WI38 (cell line): ENCODE data around the gene RABAC1.
"Not testable (repeated sequence)": the region's sequence is repeated elsewhere in the genome, so short reads cannot be mapped to it uniquely, and the experiment has no call there.

Source experiments
- H3K4me3 ChIP-seq: 2 replicates; pipeline ENCODE4 v1.5.1; 2011; ENCODE audit warnings: low read depth, mild to moderate bottlenecking, control low read depth, low read length
- TF ChIP-seq, protein P1 (sequence below): IDR thresholded peaks from 2 replicates; pipeline ENCODE4 v1.5.1; 2012; ENCODE audit warnings: low read depth, mild to moderate bottlenecking, control low read depth, low read length

RABAC1 gene

DNA sequence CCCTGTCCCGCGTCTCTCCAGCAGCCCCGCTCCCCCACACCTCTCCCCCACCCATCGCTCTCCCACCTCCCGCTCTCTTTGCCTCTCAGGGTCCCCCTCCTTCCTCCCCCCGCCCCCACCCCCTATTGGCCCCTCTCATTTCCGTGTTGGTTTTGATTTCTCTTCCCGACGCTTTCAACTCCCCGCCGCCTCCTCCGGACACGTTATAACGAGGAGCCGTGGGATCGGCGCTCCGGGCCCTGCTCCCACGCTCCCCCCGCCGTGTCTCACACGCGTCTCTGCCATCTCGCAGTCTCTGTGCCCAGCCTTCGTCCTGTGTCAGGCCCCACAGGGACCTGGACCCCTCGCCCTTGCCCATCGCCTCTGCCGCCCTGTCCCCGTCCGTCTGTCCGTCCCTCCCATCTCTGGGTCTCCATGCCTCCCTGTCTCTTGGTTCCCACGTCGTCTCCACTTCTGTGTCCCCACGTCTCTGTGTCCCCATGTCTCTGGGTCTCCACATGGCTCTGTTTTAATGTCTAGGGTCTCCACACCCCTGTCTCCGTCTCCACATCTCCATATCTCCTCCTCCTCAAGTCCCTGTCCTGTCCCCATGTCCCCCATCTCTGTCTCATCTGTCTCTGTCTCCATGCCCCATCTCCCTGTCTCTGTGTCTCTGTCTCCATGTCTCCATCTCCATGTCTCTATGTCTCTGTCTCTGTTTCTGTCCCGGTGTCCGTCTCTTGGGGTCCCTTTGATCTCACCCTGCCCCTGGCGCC is 43.9 kb downstream of the RABAC1 start:
- H3K4me3 ChIP-seq: no peak overlapping the region
- TF ChIP-seq, protein P1, sequence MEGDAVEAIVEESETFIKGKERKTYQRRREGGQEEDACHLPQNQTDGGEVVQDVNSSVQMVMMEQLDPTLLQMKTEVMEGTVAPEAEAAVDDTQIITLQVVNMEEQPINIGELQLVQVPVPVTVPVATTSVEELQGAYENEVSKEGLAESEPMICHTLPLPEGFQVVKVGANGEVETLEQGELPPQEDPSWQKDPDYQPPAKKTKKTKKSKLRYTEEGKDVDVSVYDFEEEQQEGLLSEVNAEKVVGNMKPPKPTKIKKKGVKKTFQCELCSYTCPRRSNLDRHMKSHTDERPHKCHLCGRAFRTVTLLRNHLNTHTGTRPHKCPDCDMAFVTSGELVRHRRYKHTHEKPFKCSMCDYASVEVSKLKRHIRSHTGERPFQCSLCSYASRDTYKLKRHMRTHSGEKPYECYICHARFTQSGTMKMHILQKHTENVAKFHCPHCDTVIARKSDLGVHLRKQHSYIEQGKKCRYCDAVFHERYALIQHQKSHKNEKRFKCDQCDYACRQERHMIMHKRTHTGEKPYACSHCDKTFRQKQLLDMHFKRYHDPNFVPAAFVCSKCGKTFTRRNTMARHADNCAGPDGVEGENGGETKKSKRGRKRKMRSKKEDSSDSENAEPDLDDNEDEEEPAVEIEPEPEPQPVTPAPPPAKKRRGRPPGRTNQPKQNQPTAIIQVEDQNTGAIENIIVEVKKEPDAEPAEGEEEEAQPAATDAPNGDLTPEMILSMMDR: no peak

DNA sequence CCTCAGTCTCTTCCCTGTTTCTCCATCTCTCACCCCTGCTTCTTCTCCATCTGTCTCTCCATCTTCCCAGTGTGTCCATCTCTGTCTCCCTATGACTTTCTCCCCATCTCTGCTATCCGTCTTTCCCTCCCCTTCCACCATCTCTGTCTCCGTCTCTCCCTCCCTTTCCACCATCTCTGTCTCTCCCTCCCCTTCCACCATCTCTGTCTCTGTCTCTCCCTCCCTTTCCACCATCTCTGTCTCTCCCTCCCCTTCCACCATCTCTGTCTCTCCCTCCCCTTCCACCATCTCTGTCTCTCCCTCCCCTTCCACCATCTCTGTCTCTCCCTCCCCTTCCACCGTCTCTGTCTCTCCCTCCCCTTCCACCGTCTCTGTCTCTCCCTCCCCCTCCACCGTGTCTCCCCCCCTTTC is 44.7 kb downstream of the RABAC1 start:
- not testable (repeated sequence) for H3K4me3 ChIP-seq

DNA sequence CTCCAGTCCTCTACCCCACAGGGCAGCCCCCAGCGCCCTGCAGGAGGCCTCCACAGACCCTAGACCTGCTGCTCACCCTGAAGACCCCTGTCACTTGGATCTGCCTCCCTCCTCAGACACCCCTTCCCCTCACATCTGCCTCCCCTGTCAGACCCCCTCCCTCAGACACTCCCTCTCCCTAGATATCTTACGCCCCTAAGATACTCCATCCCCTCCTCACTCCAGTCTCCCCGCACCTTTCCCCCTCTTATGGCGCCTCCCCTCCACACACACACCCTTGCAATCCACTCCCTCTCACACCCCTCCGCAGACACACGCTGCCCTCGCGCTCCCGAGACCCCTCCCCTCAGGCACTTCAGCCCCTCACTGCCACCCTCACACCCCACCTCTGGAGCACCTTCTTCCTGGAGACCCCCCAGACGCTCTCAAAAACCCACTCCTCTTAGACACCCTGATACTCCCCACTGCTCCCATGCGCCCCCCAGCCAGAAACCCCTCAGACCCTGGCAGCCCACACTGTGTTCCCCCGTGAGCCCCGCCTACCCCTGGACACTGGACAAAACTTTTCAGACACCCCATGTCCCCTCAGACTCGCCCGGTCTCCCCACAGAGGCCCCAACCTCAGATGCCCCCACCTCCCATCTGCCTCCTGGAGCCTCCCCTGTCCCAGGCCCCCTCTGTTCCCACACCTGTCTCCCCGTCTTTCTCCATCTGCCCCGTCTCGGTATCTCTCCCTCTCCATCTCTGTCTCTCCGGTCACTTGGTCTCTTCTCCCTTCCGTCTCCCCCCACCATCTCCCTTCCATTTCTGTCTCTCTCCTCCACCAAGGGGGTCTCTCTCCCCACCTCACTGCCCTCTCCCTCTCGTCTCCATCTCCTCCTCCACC is 45.3 kb downstream of the RABAC1 start:
- TF ChIP-seq, protein P1: no peak
- H3K4me3 ChIP-seq: no peak overlapping the region

DNA sequence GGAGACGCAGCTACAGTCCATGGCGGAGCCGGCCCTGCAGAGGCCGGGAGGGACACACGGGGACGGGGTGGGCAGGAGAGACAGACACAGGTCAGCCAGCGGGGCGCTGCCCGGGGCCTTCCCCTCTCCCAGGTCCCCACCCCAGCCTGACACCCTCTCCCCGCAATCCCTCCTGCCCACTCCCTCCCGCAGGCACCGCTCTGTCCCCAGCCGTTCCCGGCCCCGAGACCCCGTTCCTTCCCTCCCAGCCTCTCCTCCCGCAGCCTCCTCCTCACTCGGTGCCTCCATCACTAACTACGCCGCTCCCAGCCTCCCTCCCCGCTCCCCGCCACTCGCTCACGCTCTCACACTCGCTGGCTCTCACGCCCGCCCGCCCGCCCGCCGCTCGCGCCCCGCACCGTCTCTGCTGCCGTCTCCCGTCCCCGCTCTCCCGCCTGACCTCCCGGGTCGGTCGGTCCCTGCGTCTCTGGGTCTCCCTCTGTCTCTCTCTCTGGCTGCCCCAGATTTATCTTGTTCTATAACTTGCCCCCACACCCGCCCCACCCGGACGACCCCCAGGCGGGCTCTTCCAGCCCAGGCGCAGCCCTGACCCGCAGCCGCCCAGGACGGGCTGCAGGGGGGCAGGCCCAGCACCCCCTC is 46.1 kb downstream of the RABAC1 start:
- TF ChIP-seq, protein P1: no peak
- H3K4me3 ChIP-seq: no peak overlapping the region

DNA sequence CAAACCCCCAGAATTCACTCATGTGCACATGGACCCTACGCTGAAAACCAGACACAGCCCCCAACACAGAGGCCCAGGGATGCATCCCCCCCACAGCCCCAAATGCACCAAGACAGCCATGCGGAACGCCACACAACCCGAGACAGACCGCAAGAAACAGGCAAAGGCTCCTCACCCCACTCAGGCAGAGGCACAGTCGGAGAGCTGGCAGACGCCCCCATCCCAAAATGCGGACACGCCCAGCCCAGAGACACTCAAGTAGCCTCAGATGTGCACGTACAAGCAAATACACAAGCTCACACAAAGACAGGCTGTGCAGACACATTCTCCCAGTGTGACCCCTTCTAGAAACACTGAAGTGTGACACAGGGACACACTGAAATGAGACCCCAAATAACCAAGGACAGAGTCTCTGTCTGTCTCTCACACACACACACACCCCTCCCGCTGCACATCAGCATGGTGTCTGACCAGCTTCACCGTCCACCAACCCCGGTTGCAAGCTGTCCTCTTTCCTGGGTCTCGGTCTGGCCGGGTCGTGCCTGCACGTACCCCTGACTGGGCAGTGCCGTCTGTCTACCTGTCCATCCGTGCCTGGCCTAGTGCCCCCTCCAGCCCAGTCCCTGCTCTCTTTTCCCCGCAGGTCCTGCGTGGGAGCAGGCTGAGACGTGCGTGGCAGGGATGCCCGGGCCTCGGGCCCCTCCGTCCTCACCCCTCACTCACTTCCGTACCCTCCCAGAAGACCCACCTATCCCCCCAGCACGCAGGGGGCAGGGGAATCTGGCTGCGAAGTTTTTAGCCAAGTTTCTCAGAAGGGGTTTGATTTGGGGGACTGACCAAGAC is 47.0 kb downstream of the RABAC1 start:
- H3K4me3 ChIP-seq: no peak overlapping the region
- TF ChIP-seq, protein P1: no peak

DNA sequence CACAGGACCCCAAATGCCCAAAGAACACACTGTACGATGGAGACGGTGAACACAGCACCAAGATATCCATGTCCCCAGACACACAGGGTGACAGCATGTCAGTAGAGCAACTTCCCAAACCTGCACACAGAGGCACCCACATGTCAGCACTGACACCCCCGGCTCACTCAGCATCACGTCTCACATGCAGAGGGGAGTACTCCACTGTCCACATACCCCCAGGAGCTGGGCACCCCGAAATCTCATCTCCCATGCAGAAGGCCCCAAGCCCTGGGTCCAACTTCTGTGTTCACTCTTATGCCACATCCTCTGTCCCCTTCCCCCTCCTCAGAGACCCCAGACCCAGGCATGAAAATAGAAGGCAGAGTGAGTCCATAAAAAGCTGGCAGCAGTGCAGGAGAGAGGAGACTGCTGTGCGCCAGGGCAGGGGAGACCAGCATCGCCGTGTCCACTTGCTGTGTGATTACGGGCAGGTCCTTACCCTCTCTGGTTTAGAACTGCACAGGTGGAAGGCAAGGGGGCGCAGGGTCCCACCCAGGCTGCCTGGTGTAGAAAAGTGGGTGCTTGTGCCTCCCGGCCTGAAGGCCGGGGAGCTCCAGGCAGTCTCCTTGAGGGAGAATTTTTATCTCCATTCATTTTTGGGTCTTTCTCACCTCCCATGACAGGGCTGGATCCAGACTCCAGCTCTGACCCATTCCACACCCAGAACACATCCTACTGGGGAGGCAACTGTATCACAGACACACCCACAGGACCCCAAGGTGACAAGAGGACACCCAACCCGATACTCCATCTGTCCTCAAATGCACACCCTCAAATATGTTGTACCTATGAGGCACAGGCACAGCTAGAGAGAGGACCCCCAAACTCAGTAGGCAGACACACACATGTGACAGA is 47.9 kb downstream of the RABAC1 start:
- H3K4me3 ChIP-seq: no peak overlapping the region
- TF ChIP-seq, protein P1: no peak
